ENCODE measurements around the gene PJA1. TPM values are rescaled to one million over a fixed set of nuclear protein-coding genes. Genes with fewer than 3 reads are reported as not detected.

The PJA1 gene
- total and polyA plus RNA-seq, 2 donors (not counting 3 experiments of a cell fraction or from before 2014, with no cell fraction given): 8.2 to 16.1 TPM

- POLR2A ChIA-PET: no interaction called here
- Histone ChIP-seq H3K27me3 (ENCODE audit: control insufficient read depth in 2 of 2, insufficient read depth in 2 of 2, low read length in 2 of 2) (peaks cover 11 to 12% of the 10 kb centered on the region in 2 experiments), H3K4me3 (replicated peaks in 1 of 3; ENCODE audit: insufficient read depth in 1 of 3, low read depth in 1 of 3, low read length in 3 of 3) (no peak overlapping the region), H3K36me3 (ENCODE audit: control insufficient read depth in 2 of 2, extremely low read depth in 1 of 2, insufficient read depth in 2 of 2, low read length in 2 of 2) (no peaks in the 10 kb centered on the region), H2AFZ (ENCODE audit: low read depth, low read length) (no peak overlapping the region), H3K79me2 (ENCODE audit: control insufficient read depth, insufficient read depth, low read length) (no peaks in the 10 kb centered on the region), H3K27ac (ENCODE audit: insufficient read depth, low read depth, low read length) (no peak overlapping the region), H3K9me1 (replicated peaks; ENCODE audit: control insufficient read depth, extremely low read depth, insufficient read depth, low read length) (no peaks in the 10 kb centered on the region), H3K9me3 (replicated peaks; ENCODE audit: control insufficient read depth, insufficient read depth, low read length) (no peaks in the 10 kb centered on the region), H3K4me1 (ENCODE audit: control insufficient read depth, extremely low read depth, insufficient read depth, low read length) (no peaks in the 10 kb centered on the region), H3K9ac (replicated peaks; ENCODE audit: extremely low read depth, insufficient read depth, low read length) (no peak overlapping the region), H4K20me1 (replicated peaks; ENCODE audit: control insufficient read depth, extremely low read depth, insufficient read depth, low read length) (no peaks in the 10 kb centered on the region), H3K4me2 (ENCODE audit: insufficient read depth, low read length) (no peak overlapping the region)
- DNase-seq (ENCODE audit: low read depth, low spot score) (no peak), FAIRE-seq (no peak)
- CTCF ChIA-PET: interaction anchor here (1.3 kb wide), 1 partner anchor 296 kb away, joined by 4 read pairs; no protein-coding TSS in a partner anchor
- dilution Hi-C loops (cut with MboI; ENCODE audit: extremely low pct_ligation_motif_present, low sequenced_read_pairs): no loop called here
- no peak for TF ChIP-seq GATA2 (IDR thresholded peaks at IDR 0.05; ENCODE audit: insufficient read depth, insufficient read length, low read depth, low read length)
- TF ChIP-seq MAX (IDR thresholded peaks at IDR 0.05; ENCODE audit: insufficient read depth, insufficient read length): no peak
- no peak for TF ChIP-seq EZH2 (IDR thresholded peaks at IDR 0.05; ENCODE audit: borderline replicate concordance, low read depth, low read length, severe bottlenecking)
- TF ChIP-seq JUN (IDR thresholded peaks at IDR 0.05; ENCODE audit: borderline replicate concordance, insufficient read depth, insufficient read length, low read depth): no peak
- no peak for TF ChIP-seq POLR2AphosphoS5 (IDR thresholded peaks at IDR 0.05; ENCODE audit: insufficient read depth, low read depth, low read length)
- no peak for TF ChIP-seq FOS (IDR thresholded peaks at IDR 0.05; ENCODE audit: borderline replicate concordance, insufficient read depth, low read length)
- TF ChIP-seq MYC (IDR thresholded peaks at IDR 0.05; ENCODE audit: low read depth, low read length): no peak
- TF ChIP-seq CTCF (IDR thresholded peaks at IDR 0.05; ENCODE audit: extremely low read depth in 1 of 2, insufficient read depth in 1 of 2, low read depth in 1 of 2, low read length in 2 of 2): no peak
- TF ChIP-seq POLR2A (IDR thresholded peaks at IDR 0.05; ENCODE audit: low read depth, low read length): no peak
- intact Hi-C loops (cut with micrococcal nuclease): no loop called here
- BruUV-seq (replicated peaks): no TSS peak
These were observed 41.1 kb downstream of the PJA1 start for GRCh38 chrX:69124108-69124507.
